Measurements from ENCODE around the gene APOL5. TPM values are rescaled to one million over a fixed set of nuclear protein-coding genes. Genes with fewer than 3 reads are reported as not detected.

Gene APOL5
- total RNA-seq, 4 donors from 2014 or later, result 4.2 TPM; not detected in 3

GRCh38 chr22:35746946-35747703 lies 29.5 kb downstream of the APOL5 start:
- TF ChIP-seq POLR2A (IDR thresholded peaks at IDR 0.05), result no peak
- no peak for TF ChIP-seq EP300 (IDR thresholded peaks at IDR 0.05)
- TF ChIP-seq CTCF (IDR thresholded peaks at IDR 0.05), result no peak
- Histone ChIP-seq H3K27me3 (no peaks in the 10 kb centered on the region), H3K9me3 (no peaks in the 10 kb centered on the region), H3K36me3 (peaks cover 0 to 42% (median 0%) of the 10 kb centered on the region in 3 donors), H3K4me3 (no peak overlapping the region), H3K27ac (no peak overlapping the region), H3K4me1 (peaks cover 0 to 16% (median 0%) of the 10 kb centered on the region in 4 donors)
- DNase-seq (ENCODE audit: low spot score in 2 of 2), result no peak
- 64 to 73% methylated on average over 4 of the region's 4 CpGs for WGBS, 2 donors

- DNase-seq (ENCODE audit: low spot score in 2 of 2), result no peak
- no peaks in the 10 kb centered on the region for H3K27me3 ChIP-seq
- peaks cover 0 to 18% (median 0%) of the 10 kb centered on the region in 3 donors for H3K36me3 ChIP-seq
- H3K27ac ChIP-seq, result no peak overlapping the region
- peaks cover 0 to 24% (median 2%) of the 10 kb centered on the region in 4 donors for H3K4me1 ChIP-seq
- WGBS, 2 donors, result 61 to 67% methylated on average over 10 of the region's 10 CpGs
- H3K9me3 ChIP-seq, result no peaks in the 10 kb centered on the region
- no peak for TF ChIP-seq POLR2A (IDR thresholded peaks at IDR 0.05)
- TF ChIP-seq CTCF (IDR thresholded peaks at IDR 0.05), result no peak
- TF ChIP-seq EP300 (IDR thresholded peaks at IDR 0.05), result no peak
- H3K4me3 ChIP-seq, result no peak overlapping the region
Measured at GRCh38 chr22:35749808-35750207, 32.1 kb downstream of the APOL5 start.

- no peak overlapping the region for H3K27ac ChIP-seq
- no peak for TF ChIP-seq EP300 (IDR thresholded peaks at IDR 0.05)
- TF ChIP-seq POLR2A (IDR thresholded peaks at IDR 0.05), result no peak
- no peak for TF ChIP-seq CTCF (IDR thresholded peaks at IDR 0.05)
Measured at GRCh38 chr22:35752006-35752862, 34.6 kb downstream of the APOL5 start.

GRCh38 chr22:35752863-35753189 lies 35.2 kb downstream of the APOL5 start:
- TF ChIP-seq EP300 (IDR thresholded peaks at IDR 0.05), result no peak
- Histone ChIP-seq H3K27ac (no peak overlapping the region), H3K9me3 (no peaks in the 10 kb centered on the region), H3K4me1 (peaks cover 0 to 24% (median 2%) of the 10 kb centered on the region in 4 donors), H3K27me3 (no peaks in the 10 kb centered on the region), H3K4me3 (no peak overlapping the region), H3K36me3 (no peaks in the 10 kb centered on the region)
- DNase-seq (ENCODE audit: low spot score in 2 of 2), result no peak
- 59 to 64% methylated on average over 3 of the region's 3 CpGs for WGBS, 2 donors

More at GRCh38 chr22:35752006-35752862, 34.6 kb downstream of the APOL5 start:
- Histone ChIP-seq H3K4me3 (no peak overlapping the region), H3K27me3 (no peaks in the 10 kb centered on the region), H3K36me3 (no peaks in the 10 kb centered on the region), H3K9me3 (no peaks in the 10 kb centered on the region), H3K4me1 (peaks cover 0 to 24% (median 2%) of the 10 kb centered on the region in 4 donors)
- WGBS, 2 donors, result 60 to 62% methylated on average over 5 of the region's 5 CpGs
- DNase-seq (ENCODE audit: low spot score in 2 of 2), result no peak

- no peak overlapping the region for H3K4me3 ChIP-seq
- no peak overlapping the region for H3K27ac ChIP-seq
- no peaks in the 10 kb centered on the region for H3K9me3 ChIP-seq
- TF ChIP-seq EP300 (IDR thresholded peaks at IDR 0.05) (no peak), POLR2A (IDR thresholded peaks at IDR 0.05) (no peak), CTCF (IDR thresholded peaks at IDR 0.05) (no peak)
- no peaks in the 10 kb centered on the region for H3K27me3 ChIP-seq
- no peak for DNase-seq (ENCODE audit: low spot score in 2 of 2)
- peaks cover 0 to 18% (median 0%) of the 10 kb centered on the region in 3 donors for H3K36me3 ChIP-seq
- H3K4me1 ChIP-seq, result peaks cover 0 to 18% (median 2%) of the 10 kb centered on the region in 4 donors
- WGBS, 2 donors, result 96 to 99% methylated on average over 2 of the region's 2 CpGs
Measured at GRCh38 chr22:35754761-35755160, 37.1 kb downstream of the APOL5 start.
